Naive thymus-derived CD4-positive, alpha-beta T cell (primary cell): Measurements from ENCODE around the gene ATP9B. TPM values are rescaled to one million over a fixed set of nuclear protein-coding genes. Genes with fewer than 3 reads are reported as not detected.

ENCODE experiments used
- ATAC-seq: fragments of 150-1000 bp; cut with Tn5 transposase; 2 replicates; pipeline ENCODE4 v1.10.0; 2021; ENCODE audit warnings: mild to moderate bottlenecking, moderate library complexity
- CTCF ChIA-PET: fragments of 350-600 bp; sonication (Branson Sonifier 250); formaldehyde crosslinking; loops from one replicate; lab custom pipeline; 2021; ENCODE audit warnings: antibody characterized with exemption; lab: Charles Lee
- POLR2A ChIA-PET: fragments of 350-600 bp; sonication (Branson Sonifier 250); formaldehyde crosslinking; loops from one replicate; lab custom pipeline; 2021; ENCODE audit warnings: antibody characterized with exemption, inconsistent platforms; lab: Charles Lee
- DNase-seq, 9 donors: peaks; one replicate each; pipeline versions ENCODE4 v3.0.0 to v3.0.0-alpha.2; 2020 to 2022; ENCODE audit warnings: mixed read lengths in 1 of 9
- H3K27ac ChIP-seq: one replicate; pipeline ENCODE4 v1.7.0; 2013; ENCODE audit warnings: mild to moderate bottlenecking, low read depth, low read length, moderate library complexity
- H3K27me3 ChIP-seq, 2 donors: one replicate each; pipeline ENCODE4 v1.7.0; 2013; ENCODE audit warnings: low read length in 2 of 2, mild to moderate bottlenecking in 2 of 2, moderate library complexity in 2 of 2; ENCODE audit not compliant: control insufficient read depth in 2 of 2, insufficient read depth in 2 of 2
- H3K36me3 ChIP-seq, 3 experiments: 1 replicate in 2 of 3; 2 replicates in 1 of 3; pipeline ENCODE4 v1.7.0; 2013; ENCODE audit warnings: low read length in 3 of 3, mild to moderate bottlenecking in 3 of 3, moderate library complexity in 1 of 3; ENCODE audit not compliant: insufficient read depth in 3 of 3, control insufficient read depth in 2 of 3
- H3K4me1 ChIP-seq, 2 donors: one replicate each; pipeline ENCODE4 v1.7.0; 2013; ENCODE audit warnings: low read length in 2 of 2, mild to moderate bottlenecking in 2 of 2, moderate library complexity in 1 of 2; ENCODE audit not compliant: control insufficient read depth in 2 of 2, insufficient read depth in 2 of 2
- H3K4me3 ChIP-seq: 2 replicates; pipeline ENCODE4 v1.7.0; 2013; ENCODE audit warnings: mild to moderate bottlenecking, low read length
- H3K9me3 ChIP-seq, 3 experiments: 1 replicate in 2 of 3; 2 replicates in 1 of 3; pipeline ENCODE4 v1.7.0; 2013; ENCODE audit warnings: low read length in 3 of 3; ENCODE audit not compliant: control insufficient read depth in 2 of 3
- H3K27ac Mint-ChIP-seq, 9 donors: one replicate each; pipeline ENCODE4 v1.8.0; 2020 to 2022; ENCODE audit warnings: mixed read lengths in 9 of 9, mild to moderate bottlenecking in 8 of 9, moderate library complexity in 5 of 9, inconsistent platforms in 2 of 9
- H3K27me3 Mint-ChIP-seq, 5 donors: one replicate each; pipeline ENCODE4 v1.8.0; 2021 to 2022; ENCODE audit warnings: mixed read lengths in 5 of 5, mild to moderate bottlenecking in 1 of 5
- H3K36me3 Mint-ChIP-seq, 5 donors: one replicate each; pipeline ENCODE4 v1.8.0; 2020 to 2022; ENCODE audit warnings: mixed read lengths in 5 of 5, mild to moderate bottlenecking in 3 of 5, inconsistent platforms in 1 of 5
- H3K4me1 Mint-ChIP-seq, 7 donors: one replicate each; pipeline ENCODE4 v1.8.0; 2020 to 2022; ENCODE audit warnings: mixed read lengths in 7 of 7, mild to moderate bottlenecking in 3 of 7, inconsistent platforms in 1 of 7
- H3K4me3 Mint-ChIP-seq, 10 donors: one replicate each; pipeline ENCODE4 v1.8.0; 2020 to 2022; ENCODE audit warnings: mild to moderate bottlenecking in 10 of 10, mixed read lengths in 10 of 10, moderate library complexity in 6 of 10, inconsistent platforms in 2 of 10
- H3K9me3 Mint-ChIP-seq, 11 donors: one replicate each; pipeline ENCODE4 v1.8.0; 2020 to 2022; ENCODE audit warnings: mixed read lengths in 11 of 11, mild to moderate bottlenecking in 4 of 11, inconsistent platforms in 1 of 11, moderate library complexity in 1 of 11
- intact Hi-C, 2 donors: fragments of 100-400 bp; cut with micrococcal nuclease; formaldehyde crosslinking; loops; one replicate each; pipeline ENCODE4 v1.15.1; 2023
- polyA plus RNA-seq, 2 donors: library from polyadenylated mRNA; unstranded; fragments of 300-500 nt; fragmentation: Illumina TruSeq; gene quantifications; one replicate each; pipeline ENCODE4 v1.2.3, GENCODE V29; 2021
- total RNA-seq, 6 experiments: library from RNA in 5 of 6; stranded (reverse) in 5 of 6; gene quantifications; 1 replicate in 5 of 6; 2 replicates in 1 of 6; pipeline ENCODE4 v1.2.3 and lab custom pipeline; 2021 to 2026

Gene ATP9B
- total and polyA plus RNA-seq, 7 experiments from 2014 or later = 21.3 to 90.5 (median 79.4) TPM

DNA sequence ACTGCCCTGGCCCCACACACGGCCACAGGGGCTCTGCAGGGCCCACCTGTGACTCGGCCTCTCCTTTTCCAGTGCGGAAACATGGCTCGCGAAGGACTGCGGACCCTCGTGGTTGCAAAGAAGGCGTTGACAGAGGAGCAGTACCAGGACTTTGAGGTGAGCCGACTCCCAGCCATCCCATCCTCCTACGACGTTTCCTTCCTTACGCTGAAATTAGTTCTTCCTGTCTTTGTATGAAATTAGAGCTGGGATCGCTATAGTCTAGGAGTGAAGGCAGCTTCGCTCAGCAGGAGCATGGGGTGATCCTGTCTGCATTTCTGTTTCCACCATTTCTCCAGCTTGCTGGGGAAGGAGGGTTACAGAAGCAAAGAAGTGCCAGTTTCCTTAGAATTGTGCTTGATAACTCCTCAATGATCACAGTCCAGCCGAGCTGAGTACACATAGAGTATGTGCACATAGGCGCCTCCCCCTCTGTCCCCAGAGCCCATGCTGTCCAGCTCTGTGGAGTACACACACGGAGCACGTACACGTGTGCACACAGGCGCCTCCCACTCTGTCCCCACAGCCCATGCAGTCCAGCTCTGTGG, 267.5 kb downstream of the ATP9B start:
- H3K4me1 Mint-ChIP-seq = peaks cover 0 to 6% (median 0%) of the 10 kb centered on the region in 7 donors
- no peaks in the 10 kb centered on the region for H3K9me3 ChIP-seq
- no peak for ATAC-seq
- peaks cover 17 to 74% (median 29%) of the 10 kb centered on the region in 5 donors for H3K36me3 Mint-ChIP-seq
- ChIA-PET CTCF (interaction anchor here (0.7 kb wide), 1 partner anchor 231 kb away, joined by 3 read pairs; no protein-coding TSS in a partner anchor), POLR2A (no interaction called here)
- no peaks in the 10 kb centered on the region for H3K4me1 ChIP-seq
- H3K4me3 Mint-ChIP-seq = no peak overlapping the region
- peaks cover 0 to 8% (median 0%) of the 10 kb centered on the region in 11 donors for H3K9me3 Mint-ChIP-seq
- H3K36me3 ChIP-seq = peaks cover 6 to 73% (median 12%) of the 10 kb centered on the region in 3 experiments
- H3K4me3 ChIP-seq = no peak overlapping the region
- H3K27ac Mint-ChIP-seq = no peak overlapping the region
- DNase-seq = no peak
- no peaks in the 10 kb centered on the region for H3K27me3 ChIP-seq
- no peaks in the 10 kb centered on the region for H3K27me3 Mint-ChIP-seq
- intact Hi-C loops = no loop called here
- no peak overlapping the region for H3K27ac ChIP-seq

DNA sequence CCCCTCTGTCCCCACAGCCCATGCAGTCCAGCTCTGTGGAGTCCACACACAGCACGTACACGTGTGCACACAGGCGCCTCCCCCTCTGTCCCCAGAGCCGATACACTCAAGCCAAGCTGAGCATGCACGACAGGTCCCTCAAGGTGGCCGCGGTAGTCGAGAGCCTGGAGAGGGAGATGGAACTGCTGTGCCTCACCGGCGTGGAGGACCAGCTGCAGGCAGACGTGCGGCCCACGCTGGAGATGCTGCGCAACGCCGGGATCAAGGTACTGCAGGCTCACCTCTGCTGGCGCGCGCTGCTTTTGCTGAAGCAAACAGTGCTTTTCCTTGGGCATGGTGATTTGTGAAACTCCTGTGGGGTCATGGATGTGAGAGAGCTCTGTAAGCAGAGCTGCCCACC, 268.0 kb downstream of the ATP9B start:
- H3K36me3 ChIP-seq = peaks cover 6 to 74% (median 9%) of the 10 kb centered on the region in 3 experiments
- no peak overlapping the region for H3K4me3 ChIP-seq
- CTCF ChIA-PET = interaction anchor here (0.7 kb wide), 1 partner anchor 231 kb away, joined by 3 read pairs; no protein-coding TSS in a partner anchor
- H3K9me3 ChIP-seq = no peaks in the 10 kb centered on the region
- intact Hi-C loops = no loop called here
- Mint-ChIP-seq H3K9me3 (peaks cover 0 to 8% (median 0%) of the 10 kb centered on the region in 11 donors), H3K27me3 (no peaks in the 10 kb centered on the region), H3K4me3 (no peak overlapping the region), H3K36me3 (peaks cover 17 to 74% (median 28%) of the 10 kb centered on the region in 5 donors), H3K4me1 (peaks cover 0 to 6% (median 0%) of the 10 kb centered on the region in 7 donors), H3K27ac (no peak overlapping the region)
- no peak for ATAC-seq
- H3K27ac ChIP-seq = no peak overlapping the region
- no peaks in the 10 kb centered on the region for H3K27me3 ChIP-seq
- no peaks in the 10 kb centered on the region for H3K4me1 ChIP-seq
- no peak for DNase-seq
- POLR2A ChIA-PET = no interaction called here

DNA sequence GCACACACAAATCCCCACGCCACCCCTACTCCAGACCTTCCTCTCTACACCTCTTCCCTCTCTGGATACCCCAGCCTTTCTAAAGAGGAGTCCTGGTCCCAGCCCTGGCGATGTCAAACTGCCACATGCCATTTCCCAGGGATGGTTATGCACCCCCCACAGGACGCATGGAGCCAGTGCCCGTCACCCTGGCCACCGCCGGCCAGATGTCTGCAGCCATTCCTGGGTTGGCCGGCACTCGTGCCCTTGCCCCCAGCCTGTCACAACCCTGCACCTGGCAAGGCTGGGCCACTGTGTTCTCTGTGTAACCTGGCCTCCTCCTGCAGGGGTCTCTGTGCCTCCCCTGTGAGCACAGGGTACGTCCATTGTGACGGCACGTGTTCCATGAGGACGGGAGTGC, 268.4 kb downstream of the ATP9B start:
- DNase-seq (no peak), ATAC-seq (no peak)
- no peak overlapping the region for H3K27ac ChIP-seq
- H3K27me3 ChIP-seq = no peaks in the 10 kb centered on the region
- ChIA-PET POLR2A (no interaction called here), CTCF (no interaction called here)
- intact Hi-C loops = no loop called here
- peaks cover 0 to 8% (median 0%) of the 10 kb centered on the region in 11 donors for H3K9me3 Mint-ChIP-seq
- H3K9me3 ChIP-seq = no peaks in the 10 kb centered on the region
- peaks cover 6 to 72% (median 9%) of the 10 kb centered on the region in 3 experiments for H3K36me3 ChIP-seq
- peaks cover 0 to 6% (median 0%) of the 10 kb centered on the region in 7 donors for H3K4me1 Mint-ChIP-seq
- H3K4me3 Mint-ChIP-seq = no peak overlapping the region
- H3K27ac Mint-ChIP-seq = no peak overlapping the region
- H3K4me1 ChIP-seq = no peaks in the 10 kb centered on the region
- no peak overlapping the region for H3K4me3 ChIP-seq
- H3K36me3 Mint-ChIP-seq = peaks cover 17 to 71% (median 28%) of the 10 kb centered on the region in 5 donors
- no peaks in the 10 kb centered on the region for H3K27me3 Mint-ChIP-seq

DNA sequence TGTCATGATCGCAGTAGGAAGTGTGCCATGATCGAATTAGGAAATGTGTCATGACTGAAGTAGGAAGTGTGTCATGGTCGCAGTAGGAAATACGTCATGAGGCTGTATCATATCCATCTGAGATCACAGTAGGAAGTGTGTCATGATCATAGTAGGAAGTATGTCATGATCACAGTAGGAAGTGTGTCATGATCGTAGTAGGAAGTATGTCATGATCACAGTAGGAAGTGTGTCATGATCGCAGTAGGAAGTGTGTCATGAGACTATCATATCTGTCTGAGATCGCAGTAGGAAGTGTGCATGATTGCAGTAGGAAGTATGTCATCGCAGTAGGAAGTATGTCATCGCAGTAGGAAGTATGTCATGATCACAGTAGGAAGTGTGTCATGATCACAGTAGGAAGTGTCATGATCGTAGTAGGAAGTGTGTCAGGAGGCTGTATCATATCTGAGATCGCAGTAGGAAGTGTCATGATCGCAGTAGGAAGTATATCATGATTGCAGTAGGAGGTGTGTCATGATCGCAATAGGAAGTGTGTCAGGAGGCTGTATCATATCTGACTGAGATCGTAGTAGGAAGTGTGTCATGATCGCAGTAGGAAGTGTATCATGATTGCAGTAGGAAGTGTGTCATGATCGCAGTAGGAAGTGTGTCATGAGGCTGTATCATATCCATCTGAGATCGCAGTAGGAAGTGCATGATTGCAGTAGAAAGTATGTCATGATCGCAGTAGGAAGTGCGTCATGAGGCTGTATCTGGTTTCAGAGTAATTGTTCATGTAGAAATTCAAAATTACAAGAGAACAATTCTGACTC, 270.1 kb downstream of the ATP9B start:
- ChIA-PET POLR2A (no interaction called here), CTCF (no interaction called here)
- peaks cover 0 to 8% (median 0%) of the 10 kb centered on the region in 11 donors for H3K9me3 Mint-ChIP-seq
- intact Hi-C loops = no loop called here
- H3K4me3 ChIP-seq = no peak overlapping the region
- DNase-seq (no peak), ATAC-seq (no peak)
- no peaks in the 10 kb centered on the region for H3K9me3 ChIP-seq
- no peak overlapping the region for H3K4me3 Mint-ChIP-seq
- H3K27me3 Mint-ChIP-seq = no peaks in the 10 kb centered on the region
- no peak overlapping the region for H3K27ac ChIP-seq
- no peaks in the 10 kb centered on the region for H3K27me3 ChIP-seq
- H3K4me1 Mint-ChIP-seq = peaks cover 0 to 6% (median 0%) of the 10 kb centered on the region in 7 donors
- peaks cover 17 to 68% (median 33%) of the 10 kb centered on the region in 5 donors for H3K36me3 Mint-ChIP-seq
- H3K27ac Mint-ChIP-seq = peak overlapping the region in 2 of 9 donors; percentile 20 to 63
- no peaks in the 10 kb centered on the region for H3K4me1 ChIP-seq
- H3K36me3 ChIP-seq = peaks cover 4 to 70% (median 6%) of the 10 kb centered on the region in 3 experiments

DNA sequence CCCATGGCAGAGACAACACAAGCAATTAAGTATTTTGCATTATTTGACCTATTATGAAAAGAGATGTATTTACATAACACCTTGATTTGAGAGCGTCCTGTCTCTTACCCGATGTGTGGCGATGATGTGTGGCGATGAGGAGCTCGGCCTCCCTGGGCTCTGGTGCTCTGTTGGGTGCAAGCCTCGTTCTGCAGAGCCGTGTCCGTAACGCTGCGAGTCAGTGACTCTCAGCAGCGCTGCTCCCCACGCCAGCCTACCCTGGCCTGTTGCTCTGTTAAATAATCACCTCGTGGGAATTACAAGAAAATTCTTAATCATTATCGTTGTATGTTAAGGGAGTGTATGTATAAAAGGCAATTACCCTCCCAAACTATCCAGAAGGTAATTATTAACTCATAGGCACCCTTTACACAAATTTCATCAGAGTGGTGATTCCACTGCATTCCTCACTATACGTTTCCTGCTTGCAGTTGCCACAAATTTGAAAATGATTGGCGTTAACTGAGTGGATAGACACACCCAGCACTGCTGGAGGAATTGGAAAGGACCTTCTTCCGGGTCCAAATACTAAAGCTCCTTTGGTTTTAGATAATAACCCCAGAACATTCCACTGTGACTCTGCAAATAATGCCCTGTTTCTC, 274.5 kb downstream of the ATP9B start:
- no peak overlapping the region for H3K4me3 Mint-ChIP-seq
- H3K27ac Mint-ChIP-seq = no peak overlapping the region
- POLR2A ChIA-PET = no interaction called here

DNA sequence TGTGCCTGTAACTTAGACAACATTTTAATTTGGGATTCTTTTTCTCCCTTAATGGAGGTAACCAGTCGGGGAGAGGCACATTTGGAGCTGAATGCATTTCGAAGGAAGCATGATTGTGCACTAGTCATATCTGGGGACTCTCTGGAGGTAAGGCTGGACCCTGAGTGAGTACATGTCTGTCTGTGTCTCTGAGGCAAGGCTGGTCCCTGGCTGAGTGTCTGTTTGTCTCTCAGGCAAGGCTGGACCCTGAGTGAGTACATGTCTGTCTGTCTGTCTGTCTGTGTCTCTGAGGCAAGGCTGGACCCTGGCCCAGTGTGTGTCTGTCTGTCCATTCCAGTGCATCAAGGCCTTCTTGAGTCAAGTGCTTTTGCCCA, 275.0 kb downstream of the ATP9B start:
- Mint-ChIP-seq H3K27me3 (no peaks in the 10 kb centered on the region), H3K36me3 (peaks cover 12 to 73% (median 29%) of the 10 kb centered on the region in 5 donors), H3K27ac (no peak overlapping the region), H3K9me3 (peaks cover 0 to 4% (median 0%) of the 10 kb centered on the region in 11 donors), H3K4me1 (peaks cover 0 to 2% (median 0%) of the 10 kb centered on the region in 7 donors), H3K4me3 (no peak overlapping the region)
- no peaks in the 10 kb centered on the region for H3K9me3 ChIP-seq
- no peaks in the 10 kb centered on the region for H3K4me1 ChIP-seq
- no peak for DNase-seq
- peaks cover 0 to 73% (median 24%) of the 10 kb centered on the region in 3 experiments for H3K36me3 ChIP-seq
- H3K27ac ChIP-seq = no peak overlapping the region
- intact Hi-C loops = no loop called here
- ChIA-PET POLR2A (no interaction called here), CTCF (no interaction called here)
- no peaks in the 10 kb centered on the region for H3K27me3 ChIP-seq
- ATAC-seq = no peak
- no peak overlapping the region for H3K4me3 ChIP-seq

More for the DNA sequence above, 274.5 kb downstream of the ATP9B start:
- Histone ChIP-seq H3K4me1 (no peaks in the 10 kb centered on the region), H3K9me3 (no peaks in the 10 kb centered on the region), H3K36me3 (peaks cover 2 to 73% (median 24%) of the 10 kb centered on the region in 3 experiments), H3K4me3 (no peak overlapping the region), H3K27ac (no peak overlapping the region), H3K27me3 (no peaks in the 10 kb centered on the region)
- H3K27me3 Mint-ChIP-seq = no peaks in the 10 kb centered on the region
- H3K4me1 Mint-ChIP-seq = peaks cover 0 to 3% (median 0%) of the 10 kb centered on the region in 7 donors
- CTCF ChIA-PET = interaction anchor here (0.5 kb wide), 1 partner anchor 312 kb away, joined by 3 read pairs; no protein-coding TSS in a partner anchor
- ATAC-seq = no peak
- DNase-seq = no peak
- intact Hi-C loops = no loop called here
- peaks cover 17 to 75% (median 34%) of the 10 kb centered on the region in 5 donors for H3K36me3 Mint-ChIP-seq
- peaks cover 0 to 8% (median 0%) of the 10 kb centered on the region in 11 donors for H3K9me3 Mint-ChIP-seq
